ENCODE data around the gene FOXP1. TPM values are rescaled to one million over a fixed set of nuclear protein-coding genes. Genes with fewer than 3 reads are reported as not detected.

Gene FOXP1
- total RNA-seq, 2 experiments from 2014 or later, result 493 to 508 TPM

DNA sequence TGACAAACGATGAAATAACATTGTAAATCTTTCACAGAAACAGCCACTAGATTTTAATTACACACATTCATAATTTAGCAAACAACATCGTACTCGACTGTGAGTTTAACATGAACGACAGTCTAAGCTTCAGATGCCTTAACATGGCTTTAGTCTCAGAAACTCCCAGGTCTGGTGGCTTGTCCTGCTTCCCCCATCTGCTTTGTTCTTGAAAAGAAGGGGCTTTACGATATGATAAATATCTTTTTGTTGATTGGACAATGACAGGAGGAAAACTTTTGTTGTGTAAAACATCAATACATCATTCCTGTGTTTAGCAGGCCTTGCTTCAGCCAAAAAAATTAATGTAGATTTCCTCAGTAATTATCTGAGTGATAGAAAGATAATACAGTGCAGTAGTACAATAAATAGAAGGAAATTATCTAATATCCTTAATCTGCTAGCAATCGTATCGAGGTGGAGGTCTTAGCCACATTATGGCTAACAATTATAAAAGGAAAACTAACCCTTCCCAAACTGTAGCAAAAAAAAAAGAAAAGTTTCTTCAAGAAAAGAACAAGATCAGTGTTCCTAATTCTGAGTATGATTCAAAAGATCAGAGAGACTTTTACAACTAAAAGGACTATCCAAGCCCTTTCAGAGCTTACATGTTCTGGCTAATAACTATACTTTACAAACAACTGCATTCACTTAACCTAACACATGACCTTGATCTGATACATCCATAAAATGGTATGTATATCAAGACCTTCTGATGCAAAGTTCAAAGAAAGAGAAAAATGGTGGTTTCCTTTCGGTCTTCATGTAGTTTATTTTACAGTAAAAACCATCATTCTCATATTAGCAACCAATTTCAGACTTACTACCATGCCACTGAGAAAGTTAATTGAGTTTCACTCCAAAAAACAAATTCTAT, 535.7 kb downstream of the FOXP1 start:
- POLR2A ChIA-PET, result interaction anchor here (8.9 kb wide), 1 partner anchor 14 kb away, joined by 104 read pairs; no protein-coding TSS in a partner anchor
- intact Hi-C loops (cut with DNase I, micrococcal nuclease), result loop anchor here (2.0 kb wide), 2 partner anchors 17 kb away; no protein-coding TSS in a partner anchor
- no peak for DNase-seq
- Mint-ChIP-seq H3K4me3 (peak overlapping the region; percentile 65), H3K4me1 (ENCODE audit: low read depth) (peaks cover 97% of the 10 kb centered on the region), H3K27ac (no peak overlapping the region), H3K9me3 (no peaks in the 10 kb centered on the region), H3K27me3 (no peaks in the 10 kb centered on the region), H3K36me3 (ENCODE audit: low read depth) (peaks cover 100% of the 10 kb centered on the region)
- no peaks in the 10 kb centered on the region for H3K9me3 ChIP-seq (ENCODE audit: control insufficient read depth in 1 of 2, insufficient read depth in 1 of 2, low read length in 2 of 2)
- peaks cover 81% of the 10 kb centered on the region for H3K36me3 ChIP-seq (ENCODE audit: insufficient read depth, low read length)
- H3K4me3 ChIP-seq (ENCODE audit: low read length), result no peak overlapping the region
- TF ChIP-seq, protein P1, sequence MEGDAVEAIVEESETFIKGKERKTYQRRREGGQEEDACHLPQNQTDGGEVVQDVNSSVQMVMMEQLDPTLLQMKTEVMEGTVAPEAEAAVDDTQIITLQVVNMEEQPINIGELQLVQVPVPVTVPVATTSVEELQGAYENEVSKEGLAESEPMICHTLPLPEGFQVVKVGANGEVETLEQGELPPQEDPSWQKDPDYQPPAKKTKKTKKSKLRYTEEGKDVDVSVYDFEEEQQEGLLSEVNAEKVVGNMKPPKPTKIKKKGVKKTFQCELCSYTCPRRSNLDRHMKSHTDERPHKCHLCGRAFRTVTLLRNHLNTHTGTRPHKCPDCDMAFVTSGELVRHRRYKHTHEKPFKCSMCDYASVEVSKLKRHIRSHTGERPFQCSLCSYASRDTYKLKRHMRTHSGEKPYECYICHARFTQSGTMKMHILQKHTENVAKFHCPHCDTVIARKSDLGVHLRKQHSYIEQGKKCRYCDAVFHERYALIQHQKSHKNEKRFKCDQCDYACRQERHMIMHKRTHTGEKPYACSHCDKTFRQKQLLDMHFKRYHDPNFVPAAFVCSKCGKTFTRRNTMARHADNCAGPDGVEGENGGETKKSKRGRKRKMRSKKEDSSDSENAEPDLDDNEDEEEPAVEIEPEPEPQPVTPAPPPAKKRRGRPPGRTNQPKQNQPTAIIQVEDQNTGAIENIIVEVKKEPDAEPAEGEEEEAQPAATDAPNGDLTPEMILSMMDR (IDR thresholded peaks at IDR 0.05), result no peak
- no peaks in the 10 kb centered on the region for H3K27me3 ChIP-seq (ENCODE audit: control insufficient read depth in 1 of 2, insufficient read depth in 2 of 2, low read length in 2 of 2)
- CTCF ChIA-PET, result interaction anchor here (0.8 to 2.0 kb wide), 4 partner anchors 11 to 21 kb away, joined by 3 to 5 read pairs (median 3); no protein-coding TSS in a partner anchor
- ATAC-seq (ENCODE audit: poor library complexity), result no peak
- H3K4me1 ChIP-seq (ENCODE audit: insufficient read depth, low read length), result peaks cover 56% of the 10 kb centered on the region
- H3K27ac ChIP-seq (ENCODE audit: low read depth in 1 of 2, low read length in 2 of 2), result no peak overlapping the region

DNA sequence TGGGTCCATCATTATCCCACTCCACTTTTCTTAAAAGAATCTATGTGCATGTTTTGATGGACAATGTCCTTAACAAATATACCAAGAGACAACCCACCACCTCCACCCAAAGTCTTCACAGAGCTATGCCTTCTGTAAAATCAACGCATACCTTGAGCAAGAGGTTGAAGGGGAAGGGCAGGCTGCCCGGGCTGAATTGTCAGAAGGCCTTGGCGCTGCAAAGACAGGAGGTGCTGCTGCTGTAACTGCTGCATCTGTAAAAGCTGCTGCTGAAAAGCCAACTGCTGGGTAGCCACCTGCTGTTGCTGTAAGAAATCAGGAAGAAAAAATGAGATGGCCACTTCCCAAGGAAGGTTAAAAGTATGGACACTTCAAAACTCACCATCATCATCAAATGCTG, 536.7 kb downstream of the FOXP1 start:
- Histone ChIP-seq H3K27me3 (ENCODE audit: control insufficient read depth in 1 of 2, insufficient read depth in 2 of 2, low read length in 2 of 2) (no peaks in the 10 kb centered on the region), H3K9me3 (ENCODE audit: control insufficient read depth in 1 of 2, insufficient read depth in 1 of 2, low read length in 2 of 2) (no peaks in the 10 kb centered on the region), H3K27ac (ENCODE audit: low read depth in 1 of 2, low read length in 2 of 2) (no peak overlapping the region), H3K4me1 (ENCODE audit: insufficient read depth, low read length) (peaks cover 52% of the 10 kb centered on the region), H3K36me3 (ENCODE audit: insufficient read depth, low read length) (peaks cover 80% of the 10 kb centered on the region), H3K4me3 (ENCODE audit: low read length) (no peak overlapping the region)
- TF ChIP-seq, protein P1 (IDR thresholded peaks at IDR 0.05), result no peak
- ATAC-seq (ENCODE audit: poor library complexity) (no peak), DNase-seq (no peak)
- ChIA-PET POLR2A (interaction anchor here (0.9 to 8.9 kb wide), 2 partner anchors 15 to 36 kb away, joined by 3 to 104 read pairs; no protein-coding TSS in a partner anchor), CTCF (interaction anchor here (0.8 kb wide), 1 partner anchor 13 kb away, joined by 3 read pairs; no protein-coding TSS in a partner anchor)
- Mint-ChIP-seq H3K4me3 (peak overlapping the region; percentile 11), H3K9me3 (no peaks in the 10 kb centered on the region), H3K27ac (no peak overlapping the region), H3K4me1 (ENCODE audit: low read depth) (peaks cover 97% of the 10 kb centered on the region), H3K36me3 (ENCODE audit: low read depth) (peaks cover 100% of the 10 kb centered on the region), H3K27me3 (no peaks in the 10 kb centered on the region)
- intact Hi-C loops (cut with DNase I, micrococcal nuclease), result loop anchor here in 1 of 2 experiments (2.0 kb wide), 1 partner anchor 16 kb away; no protein-coding TSS in a partner anchor

DNA sequence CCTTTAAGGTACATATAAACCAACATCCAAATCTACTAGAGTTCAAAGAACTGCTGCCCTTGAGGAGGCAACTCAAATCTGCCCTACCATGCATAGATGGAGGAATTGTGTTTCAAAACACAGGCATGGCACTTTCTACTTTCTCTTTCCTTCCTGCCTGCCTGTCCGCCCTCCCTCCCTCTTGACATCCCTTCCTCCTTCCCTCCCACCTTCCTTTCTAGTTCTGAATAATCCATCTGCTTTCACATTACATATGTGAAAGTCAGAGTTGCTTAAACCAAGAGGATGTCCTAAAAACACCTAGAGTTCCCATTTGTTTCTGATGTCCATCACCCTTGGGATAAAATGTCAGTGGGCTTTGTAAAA, 537.6 kb downstream of the FOXP1 start:
- H3K4me3 Mint-ChIP-seq, result no peak overlapping the region
- peaks cover 80% of the 10 kb centered on the region for H3K36me3 ChIP-seq (ENCODE audit: insufficient read depth, low read length)

More for the DNA sequence above, 537.6 kb downstream of the FOXP1 start:
- no peak overlapping the region for H3K4me3 ChIP-seq (ENCODE audit: low read length)
- Mint-ChIP-seq H3K27ac (no peak overlapping the region), H3K4me1 (ENCODE audit: low read depth) (peaks cover 97% of the 10 kb centered on the region), H3K36me3 (ENCODE audit: low read depth) (peaks cover 100% of the 10 kb centered on the region), H3K27me3 (no peaks in the 10 kb centered on the region), H3K9me3 (no peaks in the 10 kb centered on the region)
- H3K4me1 ChIP-seq (ENCODE audit: insufficient read depth, low read length), result peaks cover 47% of the 10 kb centered on the region
- no peaks in the 10 kb centered on the region for H3K9me3 ChIP-seq (ENCODE audit: control insufficient read depth in 1 of 2, insufficient read depth in 1 of 2, low read length in 2 of 2)
- POLR2A ChIA-PET, result interaction anchor here (0.8 kb wide), 1 partner anchor 18 kb away, joined by 5 read pairs; no protein-coding TSS in a partner anchor
- H3K27me3 ChIP-seq (ENCODE audit: control insufficient read depth in 1 of 2, insufficient read depth in 2 of 2, low read length in 2 of 2), result no peaks in the 10 kb centered on the region
- intact Hi-C loops (cut with DNase I, micrococcal nuclease), result loop anchor here in 1 of 2 experiments (2.0 kb wide), 1 partner anchor 15 kb away; no protein-coding TSS in a partner anchor
- peak in 1 of 14 experiments; percentile 43 for DNase-seq
- CTCF ChIA-PET, result no interaction called here
- no peak for ATAC-seq (ENCODE audit: poor library complexity)
- H3K27ac ChIP-seq (ENCODE audit: low read depth in 1 of 2, low read length in 2 of 2), result no peak overlapping the region
- TF ChIP-seq, protein P1 (IDR thresholded peaks at IDR 0.05), result no peak
